Measurements from ENCODE around the gene DTNA.
A peak's percentile ranks its signal among the peaks of the same experiment; 100 is the strongest.
"Not testable (repeated sequence)": the region's sequence is repeated elsewhere in the genome, so short reads cannot be mapped to it uniquely, and the experiment has no call there.

DTNA gene

DNA sequence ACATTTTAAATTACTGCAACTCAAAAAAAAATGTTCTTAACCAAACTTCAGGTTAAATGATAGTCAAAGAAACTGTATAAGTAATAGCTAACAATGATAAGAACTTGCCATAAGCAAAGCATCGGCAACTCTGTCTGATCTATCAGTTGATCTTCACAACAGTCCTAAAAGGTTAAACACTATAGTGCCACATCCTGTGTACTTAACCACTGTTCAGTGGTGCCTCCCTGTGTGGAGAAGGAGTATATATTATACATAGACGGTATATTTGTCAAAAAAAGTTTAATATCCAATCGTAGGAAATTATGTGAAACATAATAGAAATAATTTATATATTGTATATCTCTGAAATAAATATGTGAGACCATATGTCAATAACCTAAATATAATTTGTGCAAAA lies 13.0 kb downstream of the DTNA start:
- no peak for DNase-seq

DNA sequence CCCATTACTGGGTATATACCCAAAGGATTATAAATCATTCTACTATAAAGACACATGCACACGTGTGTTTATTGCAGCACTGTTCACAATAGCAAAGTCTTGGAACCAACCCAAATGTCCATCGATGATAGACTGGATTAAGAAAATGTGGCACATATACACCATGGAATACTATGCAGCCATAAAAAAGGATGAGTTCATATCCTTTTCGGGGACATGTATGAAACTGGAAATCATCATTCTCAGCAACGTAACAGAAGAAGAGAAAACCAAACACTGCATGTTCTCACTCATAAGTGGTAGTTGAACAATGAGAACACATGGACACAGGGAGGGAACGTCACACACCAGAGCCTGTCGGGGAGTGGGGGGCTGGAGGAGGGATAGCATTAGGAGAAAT lies 15.6 kb downstream of the DTNA start:
- DNase-seq = not testable (repeated sequence)

DNA sequence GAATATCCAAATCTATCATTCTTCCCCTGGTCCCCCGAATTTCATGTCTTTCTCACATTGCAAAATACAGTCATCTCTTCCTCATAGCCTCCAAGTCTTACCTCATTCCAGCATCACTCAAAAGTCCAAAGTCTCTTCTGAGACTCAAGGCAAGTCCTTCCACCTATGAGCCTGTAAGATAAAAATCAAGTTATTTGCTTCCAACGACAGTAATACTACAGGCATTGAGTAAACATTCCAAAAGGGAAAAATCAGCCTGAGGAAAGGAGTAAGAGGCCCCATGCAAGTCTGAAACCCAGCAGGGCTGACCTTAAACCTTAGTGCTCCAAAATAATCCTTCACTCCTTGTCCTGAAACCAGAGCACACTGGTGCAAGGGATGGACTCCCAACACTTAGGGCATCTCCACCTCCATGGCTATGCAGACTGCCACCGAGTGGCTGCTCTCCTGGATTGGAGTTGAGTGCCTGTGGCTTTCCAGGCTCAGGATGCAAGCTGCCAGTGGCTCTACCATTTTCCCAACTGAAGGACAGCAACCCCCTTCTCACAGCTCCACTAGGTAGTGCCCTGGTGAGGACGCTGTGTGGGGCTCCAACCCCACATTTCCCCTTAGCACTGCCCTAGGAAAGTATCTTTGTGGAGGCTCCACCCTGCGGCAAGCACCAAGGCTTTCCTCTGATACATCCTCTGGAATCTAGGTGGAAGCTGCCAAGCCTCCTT lies 16.3 kb downstream of the DTNA start:
- DNase-seq = no peak

- DNase-seq = no peak
These were observed 19.2 kb downstream of the DTNA start for GRCh38 chr18:34729264-34729663.

DNA sequence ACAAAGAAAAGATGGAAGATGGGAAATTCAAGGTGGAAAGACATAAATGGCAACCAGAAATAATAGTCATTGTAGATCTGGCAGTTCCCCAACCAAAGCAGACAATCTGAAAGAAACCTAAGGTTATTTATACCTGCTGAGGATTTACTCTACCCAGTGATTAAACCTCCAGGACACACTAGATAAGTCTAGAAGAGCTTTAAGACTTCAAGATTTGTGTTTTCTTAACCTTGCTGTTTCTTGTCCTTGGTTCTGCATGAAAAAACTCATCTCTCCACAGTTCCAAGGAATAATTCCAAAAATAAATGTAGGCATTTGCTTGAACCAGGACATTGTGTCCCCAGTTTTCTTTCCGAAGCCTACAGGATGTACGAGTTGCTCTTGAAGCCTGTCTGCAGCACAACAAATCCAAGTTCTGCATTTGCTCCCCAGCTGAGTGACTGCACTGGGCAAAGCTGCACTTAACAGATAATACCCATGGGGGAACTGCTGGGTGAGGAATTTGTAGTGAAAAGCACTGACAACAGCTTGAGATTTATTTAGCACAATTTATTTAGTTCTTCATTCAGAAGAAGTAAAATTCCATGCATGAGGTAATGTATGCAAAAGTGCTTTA lies 19.8 kb downstream of the DTNA start:
- DNase-seq = peak in 1 of 56 donors; percentile 19

DNA sequence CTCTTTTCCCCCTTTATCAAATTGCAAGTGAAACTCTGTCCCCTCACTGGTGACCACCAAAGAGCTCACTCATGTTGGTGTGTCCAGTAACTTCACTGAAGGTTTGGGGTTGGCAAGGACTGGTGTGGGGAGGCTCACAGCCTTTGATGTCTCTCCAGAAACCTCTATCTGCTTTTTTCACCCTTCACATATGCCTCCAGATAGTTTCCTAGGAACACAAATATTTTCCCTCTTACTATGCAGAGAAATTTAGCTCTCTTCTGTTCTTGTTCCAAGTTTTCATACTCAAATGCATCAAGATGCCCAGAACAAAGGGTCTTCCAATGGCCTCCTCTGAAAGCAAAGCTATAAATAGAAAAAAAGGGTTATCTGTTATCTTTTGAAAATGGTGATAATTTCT lies 20.7 kb downstream of the DTNA start:
- DNase-seq = no peak

GRCh38 chr18:34734056-34734455 lies 24.0 kb downstream of the DTNA start:
- no peak for DNase-seq

DNA sequence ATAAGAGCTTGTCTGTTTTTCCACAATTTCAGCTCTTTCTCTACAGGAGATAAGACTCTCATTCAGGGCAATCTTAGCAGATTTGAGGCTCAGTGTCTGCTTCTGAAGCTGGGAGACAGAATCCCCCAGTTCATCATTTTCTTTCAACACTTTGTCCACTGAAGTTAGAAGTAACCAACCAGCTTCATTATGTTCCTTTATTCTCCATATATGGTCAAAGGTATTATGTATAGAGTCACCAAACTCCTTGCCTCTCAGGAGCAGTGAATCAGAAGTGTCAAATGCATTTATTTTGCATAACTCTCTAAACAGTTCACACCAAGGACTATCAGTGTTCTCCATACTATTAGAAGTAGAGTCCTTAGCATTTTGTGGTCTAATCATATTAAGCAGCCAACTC lies 24.4 kb downstream of the DTNA start:
- not testable (repeated sequence) for DNase-seq

GRCh38 chr18:34738175-34738894 lies 28.2 kb downstream of the DTNA start:
- peak in 14 of 56 donors; percentile 6 to 47 (median 17) for DNase-seq

DNA sequence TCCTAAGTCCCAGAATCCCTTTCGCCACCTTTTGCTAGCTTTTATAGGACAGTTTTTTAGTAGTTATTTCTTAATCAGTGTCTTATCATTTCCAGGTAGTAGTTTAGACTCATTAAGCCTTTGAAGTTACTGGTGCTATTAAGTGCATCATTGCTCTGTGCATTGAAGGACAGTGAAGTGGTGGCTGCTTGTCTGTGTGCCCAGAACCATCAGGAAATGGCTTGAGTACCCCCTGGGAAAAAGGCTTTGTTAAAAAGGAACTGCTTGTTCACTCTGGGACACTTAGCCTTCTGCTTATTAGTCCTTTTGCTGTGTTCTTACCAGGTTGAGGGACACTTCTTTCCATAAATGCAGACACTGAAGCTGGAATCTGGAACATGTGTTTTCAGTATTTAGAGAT lies 30.0 kb downstream of the DTNA start:
- peak in 1 of 56 donors; percentile 24 for DNase-seq

- no peak for DNase-seq
These were observed 30.6 kb downstream of the DTNA start for GRCh38 chr18:34740724-34741123.

DNA sequence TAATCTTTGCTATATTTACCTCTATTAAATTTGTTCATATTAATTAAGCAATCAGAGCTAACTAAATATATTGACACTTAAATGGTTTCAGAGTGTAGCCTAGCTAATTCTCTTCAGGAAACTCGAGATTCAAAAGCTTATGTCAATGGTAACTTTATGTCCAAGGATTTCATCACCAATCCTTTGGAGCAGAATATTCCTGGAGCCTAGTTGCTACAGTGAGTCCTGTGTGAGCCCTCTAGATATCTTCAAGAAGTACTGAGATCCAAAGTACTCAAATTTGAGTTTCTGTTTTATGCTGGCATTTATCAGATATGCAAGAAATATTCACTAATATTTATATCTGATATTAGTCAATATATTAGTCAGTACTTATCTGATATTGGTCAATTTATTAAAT lies 31.3 kb downstream of the DTNA start:
- no peak for DNase-seq

DNA sequence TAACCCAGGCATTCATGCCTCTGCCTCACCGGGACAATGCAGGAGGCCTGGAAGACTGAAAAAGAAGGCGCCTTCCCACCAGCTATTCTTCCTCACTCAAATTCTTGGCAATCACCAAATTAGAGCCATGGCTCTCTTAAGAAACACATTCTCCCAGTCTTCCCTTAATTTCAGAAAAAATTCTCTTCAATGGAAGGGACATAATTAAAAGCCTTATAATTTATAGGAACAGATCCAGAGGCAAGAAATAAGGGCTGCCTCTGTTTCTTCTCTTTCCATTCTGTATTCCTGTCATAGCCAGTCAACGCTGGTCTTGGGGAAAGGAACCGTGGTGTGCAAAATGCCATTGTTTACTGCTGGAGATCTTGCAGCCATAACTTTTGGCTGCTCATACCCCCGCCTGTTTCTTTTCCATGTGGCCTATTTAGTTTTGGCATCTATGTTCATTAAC lies 32.8 kb downstream of the DTNA start:
- peak in 21 of 56 donors; percentile 4 to 71 (median 30) for DNase-seq

DNA sequence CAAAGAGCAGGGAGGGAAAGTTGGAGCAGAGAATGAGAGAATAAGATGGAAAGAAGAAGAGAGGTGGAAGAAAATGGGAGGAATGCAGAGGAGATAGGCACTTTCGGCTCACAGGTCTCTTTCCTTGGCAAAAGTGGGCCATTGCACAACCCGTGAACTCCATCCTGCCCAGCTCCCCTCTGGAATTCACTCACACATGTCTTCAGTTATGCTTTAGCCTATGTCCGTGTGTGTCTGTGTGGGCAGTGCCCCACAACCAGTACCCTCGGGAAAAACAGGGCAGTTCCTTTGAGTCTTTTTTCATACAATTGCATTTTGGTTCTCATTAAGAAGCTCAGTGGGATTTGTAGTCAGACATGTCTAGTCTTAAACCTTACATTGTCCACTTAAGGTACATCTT lies 34.5 kb downstream of the DTNA start:
- DNase-seq = no peak

DNA sequence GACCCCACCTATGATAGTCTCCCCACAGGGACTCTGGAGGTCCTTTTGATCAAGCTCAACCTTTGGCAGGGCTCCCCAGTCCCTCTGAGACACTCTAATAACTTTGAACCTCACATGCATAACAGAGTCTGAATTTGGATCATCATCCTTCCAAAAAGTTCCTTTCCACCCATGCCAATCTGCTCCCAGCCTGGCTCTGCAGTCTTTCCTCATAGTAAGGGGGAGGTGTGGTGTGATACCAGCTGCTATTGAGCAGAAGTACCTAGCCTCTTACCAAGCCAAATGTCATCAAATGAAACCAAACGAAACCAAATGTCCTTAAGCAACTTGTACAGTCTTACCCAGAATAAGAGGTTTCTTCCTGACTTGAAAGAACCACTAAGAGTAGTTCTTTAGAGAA lies 36.5 kb downstream of the DTNA start:
- no peak for DNase-seq

GRCh38 chr18:34749721-34750120 lies 39.6 kb downstream of the DTNA start:
- DNase-seq = no peak

GRCh38 chr18:34752056-34752455 lies 42.0 kb downstream of the DTNA start:
- DNase-seq = no peak

GRCh38 chr18:34754300-34754699 lies 44.2 kb downstream of the DTNA start:
- no peak for DNase-seq

DNA sequence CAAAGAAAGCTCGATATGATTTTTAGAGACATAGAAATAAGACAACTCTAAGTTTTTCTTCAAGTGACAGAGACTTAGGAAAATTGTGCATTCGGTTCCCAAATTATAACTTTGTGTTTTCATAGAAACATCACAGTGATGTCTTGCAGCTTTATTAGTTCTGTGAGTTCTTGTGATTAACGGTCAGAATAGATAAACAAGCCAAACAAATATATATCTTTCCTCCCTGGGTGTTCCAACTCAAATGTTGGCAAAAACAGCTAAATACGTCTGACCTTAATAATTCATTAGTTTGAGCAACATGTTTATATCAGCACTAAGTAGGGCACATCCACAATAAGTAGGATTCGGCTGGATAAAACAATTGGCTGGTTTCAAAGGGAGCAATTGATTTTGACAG lies 47.6 kb downstream of the DTNA start:
- DNase-seq = no peak

- DNase-seq = no peak
These were observed 48.4 kb downstream of the DTNA start for GRCh38 chr18:34758378-34758948.

GRCh38 chr18:34760444-34760843 lies 50.3 kb downstream of the DTNA start:
- peak in 31 of 56 donors; percentile 3 to 75 (median 20) for DNase-seq

DNA sequence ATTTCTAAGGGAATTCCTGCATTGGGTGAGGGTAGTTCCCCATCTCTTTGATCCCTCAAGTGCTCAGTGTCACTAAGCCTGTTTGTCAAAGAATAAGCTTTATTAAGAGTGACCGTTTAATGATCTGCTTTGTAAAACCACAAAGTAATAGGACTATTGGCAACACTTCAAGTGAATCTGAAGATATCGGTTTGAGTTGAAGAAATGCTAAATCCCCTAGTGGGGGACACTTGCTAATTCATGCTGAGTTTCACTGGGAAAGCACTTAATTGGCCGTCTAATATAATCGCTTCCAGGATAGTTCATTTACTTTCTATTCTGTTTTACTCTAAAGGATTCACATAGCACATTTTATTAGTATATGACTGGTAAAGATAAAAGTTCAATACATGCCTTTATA lies 54.4 kb downstream of the DTNA start:
- no peak for DNase-seq

Measured in nucleus accumbens (tissue), 56 donors.